ENCODE results near the gene ZC3H13.
"Not testable (repeated sequence)": the region's sequence is repeated elsewhere in the genome, so short reads cannot be mapped to it uniquely, and the experiment has no call there.

Gene ZC3H13

GRCh38 chr13:45994752-45995151 lies 57.8 kb downstream of the ZC3H13 start:
- no peak overlapping the region for H3K4me3 ChIP-seq (ENCODE audit: low read depth, low read length)
- TF ChIP-seq, protein P1, sequence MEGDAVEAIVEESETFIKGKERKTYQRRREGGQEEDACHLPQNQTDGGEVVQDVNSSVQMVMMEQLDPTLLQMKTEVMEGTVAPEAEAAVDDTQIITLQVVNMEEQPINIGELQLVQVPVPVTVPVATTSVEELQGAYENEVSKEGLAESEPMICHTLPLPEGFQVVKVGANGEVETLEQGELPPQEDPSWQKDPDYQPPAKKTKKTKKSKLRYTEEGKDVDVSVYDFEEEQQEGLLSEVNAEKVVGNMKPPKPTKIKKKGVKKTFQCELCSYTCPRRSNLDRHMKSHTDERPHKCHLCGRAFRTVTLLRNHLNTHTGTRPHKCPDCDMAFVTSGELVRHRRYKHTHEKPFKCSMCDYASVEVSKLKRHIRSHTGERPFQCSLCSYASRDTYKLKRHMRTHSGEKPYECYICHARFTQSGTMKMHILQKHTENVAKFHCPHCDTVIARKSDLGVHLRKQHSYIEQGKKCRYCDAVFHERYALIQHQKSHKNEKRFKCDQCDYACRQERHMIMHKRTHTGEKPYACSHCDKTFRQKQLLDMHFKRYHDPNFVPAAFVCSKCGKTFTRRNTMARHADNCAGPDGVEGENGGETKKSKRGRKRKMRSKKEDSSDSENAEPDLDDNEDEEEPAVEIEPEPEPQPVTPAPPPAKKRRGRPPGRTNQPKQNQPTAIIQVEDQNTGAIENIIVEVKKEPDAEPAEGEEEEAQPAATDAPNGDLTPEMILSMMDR (IDR thresholded peaks at IDR 0.05; ENCODE audit: borderline replicate concordance, insufficient read depth, low read depth, low read length) = no peak

- TF ChIP-seq, protein P1 (IDR thresholded peaks at IDR 0.05; ENCODE audit: borderline replicate concordance, insufficient read depth, low read depth, low read length) = no peak
- H3K4me3 ChIP-seq (ENCODE audit: low read depth, low read length) = no peak overlapping the region
Measured at GRCh38 chr13:45989607-45990006, 62.9 kb downstream of the ZC3H13 start.

DNA sequence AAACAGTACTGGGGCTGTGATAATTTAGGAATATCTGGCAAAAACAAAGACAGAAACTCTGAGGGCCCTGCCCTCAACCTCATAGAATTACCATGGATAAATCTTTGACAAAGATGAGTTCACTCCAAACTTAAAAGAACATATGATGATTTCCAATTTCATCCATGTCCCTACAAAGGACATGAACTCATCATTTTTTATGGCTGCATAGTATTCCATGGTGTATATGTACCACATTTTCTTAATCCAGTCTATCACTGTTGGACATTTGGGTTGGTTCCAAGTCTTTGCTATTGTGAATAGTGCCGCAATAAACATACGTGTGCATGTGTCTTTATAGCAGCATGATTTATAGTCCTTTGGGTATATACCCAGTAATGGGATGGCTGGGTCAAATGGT lies 71.4 kb downstream of the ZC3H13 start:
- H3K4me3 ChIP-seq (ENCODE audit: low read depth, low read length) = not testable (repeated sequence)

DNA sequence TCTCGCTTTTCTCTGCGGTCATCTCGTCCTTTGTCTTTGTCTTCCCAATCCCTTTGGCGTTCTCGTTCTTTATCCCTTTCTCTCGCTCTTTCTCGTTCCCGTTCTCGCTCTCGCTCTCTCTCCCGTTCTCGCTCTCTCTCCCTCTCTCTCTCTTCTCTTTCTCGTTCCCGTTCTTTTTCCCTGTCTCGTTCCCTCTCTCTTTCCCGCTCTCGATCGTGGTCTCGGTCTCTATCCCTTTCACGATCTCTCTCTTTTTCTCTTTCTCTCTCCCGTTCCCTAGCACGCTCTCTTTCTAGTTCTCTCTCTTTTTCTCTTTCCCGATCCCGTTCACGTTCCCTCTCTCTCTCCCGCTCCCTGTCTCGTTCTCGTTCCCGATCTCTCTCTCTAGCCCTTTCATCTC lies 77.2 kb downstream of the ZC3H13 start:
- H3K4me3 ChIP-seq (ENCODE audit: low read depth, low read length) = no peak overlapping the region
- TF ChIP-seq, protein P1 (IDR thresholded peaks at IDR 0.05; ENCODE audit: borderline replicate concordance, insufficient read depth, low read depth, low read length) = no peak

DNA sequence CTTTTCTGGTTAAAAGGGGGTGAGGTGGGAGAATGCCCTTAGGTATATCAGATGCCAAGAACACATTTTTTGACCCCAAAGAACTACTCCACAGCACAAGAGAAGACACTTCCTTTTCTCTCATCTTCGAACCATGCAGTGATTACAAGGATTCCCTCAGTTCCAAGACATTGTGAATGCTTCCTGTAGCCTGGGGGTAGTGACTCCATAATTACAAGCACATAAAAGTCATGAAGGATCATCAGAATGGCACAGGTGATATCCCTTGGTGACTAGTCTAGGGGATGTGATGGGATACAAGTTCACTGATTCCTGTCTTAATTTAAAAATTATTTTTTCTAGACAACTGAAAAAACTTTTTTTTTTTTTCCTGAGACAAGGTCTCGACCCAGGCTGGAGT lies 78.0 kb downstream of the ZC3H13 start:
- no peak overlapping the region for H3K4me3 ChIP-seq (ENCODE audit: low read depth, low read length)
- TF ChIP-seq, protein P1 (IDR thresholded peaks at IDR 0.05; ENCODE audit: borderline replicate concordance, insufficient read depth, low read depth, low read length) = no peak

- TF ChIP-seq, protein P1 (IDR thresholded peaks at IDR 0.05; ENCODE audit: borderline replicate concordance, insufficient read depth, low read depth, low read length) = no peak
Measured at GRCh38 chr13:45967589-45967988, 85.0 kb downstream of the ZC3H13 start.

DNA sequence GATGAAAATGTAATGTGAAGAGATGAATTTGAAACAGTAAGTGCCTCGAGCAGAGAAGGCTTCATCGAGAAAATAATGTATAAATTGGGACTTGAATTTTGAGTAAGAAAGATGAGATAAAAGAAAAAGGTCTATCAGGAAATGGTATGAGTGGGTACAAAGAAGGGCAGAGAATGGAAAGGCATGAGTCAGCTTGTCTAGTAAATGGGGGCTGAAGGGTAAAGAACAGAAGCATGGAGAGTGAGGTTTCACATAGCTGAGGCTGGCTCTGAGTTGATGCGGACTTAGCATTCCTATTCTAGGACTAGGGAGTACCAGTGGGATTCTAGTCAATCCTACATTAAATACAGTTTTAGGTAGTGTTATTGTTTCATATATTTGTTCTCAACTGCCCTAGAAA lies 85.8 kb downstream of the ZC3H13 start:
- H3K4me3 ChIP-seq (ENCODE audit: low read depth, low read length) = no peak overlapping the region
- TF ChIP-seq, protein P1 (IDR thresholded peaks at IDR 0.05; ENCODE audit: borderline replicate concordance, insufficient read depth, low read depth, low read length) = no peak

More at GRCh38 chr13:45967589-45967988, 85.0 kb downstream of the ZC3H13 start:
- no peak overlapping the region for H3K4me3 ChIP-seq (ENCODE audit: low read depth, low read length)

GRCh38 chr13:45961468-45961867 lies 91.1 kb downstream of the ZC3H13 start:
- no peak overlapping the region for H3K4me3 ChIP-seq (ENCODE audit: low read depth, low read length)
- TF ChIP-seq, protein P1 (IDR thresholded peaks at IDR 0.05; ENCODE audit: borderline replicate concordance, insufficient read depth, low read depth, low read length) = no peak

Data from GM12875 (cell line).